ENCODE results near the gene NCAM1.

GRCh38 chr11:113279591-113279990, 318.4 kb downstream of the NCAM1 start:
- no peak for TF ChIP-seq POLR2A (IDR thresholded peaks at IDR 0.05)
- TF ChIP-seq CTCF (IDR thresholded peaks at IDR 0.05) = no peak

Data from upper lobe of left lung (tissue), 4 donors.